HG03354 (cell line): ENCODE results near the gene LDAH.

Experiments
- ATAC-seq: cut with Tn5 transposase; IDR thresholded peaks from one replicate; pipeline ENCODE4 v1.9.1; 2021; ENCODE audit warnings: mild to moderate bottlenecking; ENCODE audit not compliant: unreplicated experiment, poor library complexity, severe bottlenecking

LDAH gene

GRCh38 chr2:20671036-20671735, 151.7 kb downstream of the LDAH start:
- no peak for ATAC-seq

GRCh38 chr2:20670315-20671035, 152.4 kb downstream of the LDAH start:
- no peak for ATAC-seq

GRCh38 chr2:20669562-20670314, 153.2 kb downstream of the LDAH start:
- ATAC-seq = no peak

GRCh38 chr2:20668871-20669475, 153.9 kb downstream of the LDAH start:
- ATAC-seq = no peak

- ATAC-seq = no peak
These were observed 154.4 kb downstream of the LDAH start for GRCh38 chr2:20668451-20668850.

- peak; percentile 20 for ATAC-seq
These were observed 155.1 kb downstream of the LDAH start for GRCh38 chr2:20667531-20668401.

- peak; percentile 19 for ATAC-seq
These were observed 155.8 kb downstream of the LDAH start for GRCh38 chr2:20667151-20667530.

- ATAC-seq = peak; percentile 30
These were observed 156.4 kb downstream of the LDAH start, which contains the start of gene GDF7 for GRCh38 chr2:20666304-20667150. GDF7 (plus strand) TSS chr2:20667144; CDS start chr2:20667240, 96 bp downstream.

GRCh38 chr2:20666005-20666303, 156.9 kb downstream of the LDAH start:
- no peak for ATAC-seq

GRCh38 chr2:20665243-20666004, 157.5 kb downstream of the LDAH start:
- no peak for ATAC-seq

GRCh38 chr2:20664431-20665242, 158.3 kb downstream of the LDAH start:
- ATAC-seq = no peak

GRCh38 chr2:20664071-20664390, 158.9 kb downstream of the LDAH start:
- ATAC-seq = no peak

- no peak for ATAC-seq
These were observed 159.5 kb downstream of the LDAH start for GRCh38 chr2:20663196-20664070.

GRCh38 chr2:20662308-20662937, 160.5 kb downstream of the LDAH start:
- no peak for ATAC-seq

- ATAC-seq = peak; percentile 62
These were observed 161.2 kb downstream of the LDAH start for GRCh38 chr2:20661421-20662307.
